ENCODE measurements around the gene POC1A.

Gene POC1A

GRCh38 chr3:52047295-52047960 is 106.8 kb downstream of the POC1A start:
- TF ChIP-seq EGR1 (IDR thresholded peaks at IDR 0.05): no peak
- TF ChIP-seq ZBTB7A (IDR thresholded peaks at IDR 0.05; ENCODE audit: low read depth): no peak
- TF ChIP-seq EP300 (IDR thresholded peaks at IDR 0.05; ENCODE audit: borderline replicate concordance): no peak
- TF ChIP-seq TAF1 (IDR thresholded peaks at IDR 0.05; ENCODE audit: low read depth): no peak
- no peak for TF ChIP-seq RAD21 (IDR thresholded peaks at IDR 0.05; ENCODE audit: low read depth)
- TF ChIP-seq NFIC (IDR thresholded peaks at IDR 0.05): no peak
- no peak for TF ChIP-seq REST (IDR thresholded peaks at IDR 0.05; ENCODE audit: low read depth)
- no peak for TF ChIP-seq YY1 (IDR thresholded peaks at IDR 0.05; ENCODE audit: low read depth)
- TF ChIP-seq USF1 (IDR thresholded peaks at IDR 0.05): no peak
- TF ChIP-seq CEBPB (IDR thresholded peaks at IDR 0.05): no peak
- no peak for TF ChIP-seq FOXM1 (IDR thresholded peaks at IDR 0.05; ENCODE audit: borderline replicate concordance, low read depth)
- no peak for TF ChIP-seq CREB1 (IDR thresholded peaks at IDR 0.05; ENCODE audit: low read depth)
- TF ChIP-seq, protein P1, sequence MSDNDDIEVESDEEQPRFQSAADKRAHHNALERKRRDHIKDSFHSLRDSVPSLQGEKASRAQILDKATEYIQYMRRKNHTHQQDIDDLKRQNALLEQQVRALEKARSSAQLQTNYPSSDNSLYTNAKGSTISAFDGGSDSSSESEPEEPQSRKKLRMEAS (IDR thresholded peaks at IDR 0.05): no peak
- TF ChIP-seq TCF12 (IDR thresholded peaks at IDR 0.05; ENCODE audit: low read depth): no peak
- no peak for TF ChIP-seq TEAD4 (IDR thresholded peaks at IDR 0.05)

- no peak for TF ChIP-seq USF1 (IDR thresholded peaks at IDR 0.05)
- no peak for TF ChIP-seq TAF1 (IDR thresholded peaks at IDR 0.05; ENCODE audit: low read depth)
- no peak for TF ChIP-seq TEAD4 (IDR thresholded peaks at IDR 0.05)
- no peak for TF ChIP-seq EGR1 (IDR thresholded peaks at IDR 0.05)
Measured at GRCh38 chr3:52046902-52047239, 107.4 kb downstream of the POC1A start.

GRCh38 chr3:52046186-52046901 is 107.9 kb downstream of the POC1A start:
- TF ChIP-seq CEBPB (IDR thresholded peaks at IDR 0.05) (no peak), TCF12 (IDR thresholded peaks at IDR 0.05; ENCODE audit: low read depth) (no peak), EGR1 (IDR thresholded peaks at IDR 0.05) (no peak), REST (IDR thresholded peaks at IDR 0.05; ENCODE audit: low read depth) (no peak), USF1 (IDR thresholded peaks at IDR 0.05) (no peak), YY1 (IDR thresholded peaks at IDR 0.05; ENCODE audit: low read depth) (peak; percentile 63), RAD21 (IDR thresholded peaks at IDR 0.05; ENCODE audit: low read depth) (no peak), CREB1 (IDR thresholded peaks at IDR 0.05; ENCODE audit: low read depth) (no peak), TEAD4 (IDR thresholded peaks at IDR 0.05) (0 out of 2 replicates have a peak, but pooled peaks have one; percentile 26), EP300 (IDR thresholded peaks at IDR 0.05; ENCODE audit: borderline replicate concordance) (no peak), NFIC (IDR thresholded peaks at IDR 0.05) (no peak), TAF1 (IDR thresholded peaks at IDR 0.05; ENCODE audit: low read depth) (no peak), FOXM1 (IDR thresholded peaks at IDR 0.05; ENCODE audit: borderline replicate concordance, low read depth) (no peak), ZBTB7A (IDR thresholded peaks at IDR 0.05; ENCODE audit: low read depth) (no peak)
- TF ChIP-seq, protein P1 (IDR thresholded peaks at IDR 0.05): peak; percentile 8; the same call in 1 of the 2 replicates

- TF ChIP-seq CEBPB (IDR thresholded peaks at IDR 0.05) (no peak), RAD21 (IDR thresholded peaks at IDR 0.05; ENCODE audit: low read depth) (no peak), TCF12 (IDR thresholded peaks at IDR 0.05; ENCODE audit: low read depth) (no peak), NFIC (IDR thresholded peaks at IDR 0.05) (no peak), REST (IDR thresholded peaks at IDR 0.05; ENCODE audit: low read depth) (no peak), YY1 (IDR thresholded peaks at IDR 0.05; ENCODE audit: low read depth) (no peak), ZBTB7A (IDR thresholded peaks at IDR 0.05; ENCODE audit: low read depth) (no peak), USF1 (IDR thresholded peaks at IDR 0.05) (no peak), EGR1 (IDR thresholded peaks at IDR 0.05) (no peak), CREB1 (IDR thresholded peaks at IDR 0.05; ENCODE audit: low read depth) (no peak), TEAD4 (IDR thresholded peaks at IDR 0.05) (no peak), EP300 (IDR thresholded peaks at IDR 0.05; ENCODE audit: borderline replicate concordance) (no peak), FOXM1 (IDR thresholded peaks at IDR 0.05; ENCODE audit: borderline replicate concordance, low read depth) (no peak), TAF1 (IDR thresholded peaks at IDR 0.05; ENCODE audit: low read depth) (no peak)
- TF ChIP-seq, protein P1 (IDR thresholded peaks at IDR 0.05): no peak
Measured at GRCh38 chr3:52044869-52045619, 109.2 kb downstream of the POC1A start.

All from Ishikawa (cell line).